Endothelial cell of umbilical vein (primary cell): Measurements from ENCODE around the gene EFCAB8. TPM values are rescaled to one million over a fixed set of nuclear protein-coding genes. Genes with fewer than 3 reads are reported as not detected.

Source experiments
- BruUV-seq: library from RNA; stranded (reverse); fragments of 400-500 nt; replicated peaks from 2 replicates; lab custom pipeline; 2021; lab: Mats Ljungman, UMichigan
- CTCF ChIA-PET: fragments of 300-600, 350-600 bp; sonication (Branson Sonifier 250); formaldehyde crosslinking; loops from one replicate; lab custom pipeline; 2021; ENCODE audit warnings: antibody characterized with exemption, inconsistent platforms; lab: Charles Lee
- POLR2A ChIA-PET: fragments of 300-600, 350-600 bp; sonication (Branson Sonifier 250); formaldehyde crosslinking; loops from one replicate; lab custom pipeline; 2021; ENCODE audit warnings: antibody characterized with exemption, inconsistent platforms; lab: Charles Lee
- DNase-seq: peaks from one replicate; pipeline ENCODE4 v3.0.0-alpha.2; 2011; ENCODE audit warnings: low read depth, low spot score
- FAIRE-seq: peaks from 2 replicates; lab custom pipeline; 2011; peaks lifted over from hg19 to GRCh38; lab: Jason Lieb, UNC
- H2AFZ ChIP-seq: 2 replicates; pipeline ENCODE4 v1.6.0; 2012; ENCODE audit warnings: low read depth, low read length, control low read depth, inconsistent platforms
- H3K27ac ChIP-seq: 2 replicates; pipeline ENCODE4 v1.5.1; 2011; ENCODE audit warnings: low read depth, mild to moderate bottlenecking, control low read depth, low read length, moderate library complexity; ENCODE audit not compliant: insufficient read depth
- H3K27me3 ChIP-seq, 2 experiments: 2 replicates each; pipeline versions ENCODE4 v1.6.0 to v1.6.1; 2011; ENCODE audit warnings: low read length in 2 of 2, mixed read lengths in 1 of 2; ENCODE audit not compliant: control insufficient read depth in 2 of 2, insufficient read depth in 2 of 2
- H3K36me3 ChIP-seq, 2 experiments: 2 replicates in 1 of 2; 3 replicates in 1 of 2; pipeline ENCODE4 v1.5.1; 2011; ENCODE audit warnings: low read length in 2 of 2, mild to moderate bottlenecking in 1 of 2, moderate library complexity in 1 of 2; ENCODE audit not compliant: control insufficient read depth in 2 of 2, insufficient read depth in 2 of 2; ENCODE audit errors: extremely low read depth in 1 of 2
- H3K4me1 ChIP-seq: 3 replicates; pipeline ENCODE4 v1.5.1; 2011; ENCODE audit warnings: mild to moderate bottlenecking, low read length; ENCODE audit not compliant: control insufficient read depth, insufficient read depth; ENCODE audit errors: extremely low read depth
- H3K4me2 ChIP-seq: 2 replicates; pipeline ENCODE4 v1.6.1; 2011; ENCODE audit warnings: low read length, control low read depth, mixed read lengths; ENCODE audit not compliant: insufficient read depth
- H3K4me3 ChIP-seq, 3 experiments: fragments of 200-600 bp in 1 of 3; sonication (generic), shearing (Covaris generic) in 1 of 3; replicated peaks in 1 of 3; 2 replicates each; pipeline ENCODE4 v1.5.1; 2011 to 2016; ENCODE audit warnings: control low read depth in 3 of 3, low read length in 3 of 3, mild to moderate bottlenecking in 2 of 3, inconsistent platforms in 1 of 3, low read depth in 1 of 3, moderate library complexity in 1 of 3; ENCODE audit not compliant: insufficient read depth in 1 of 3
- H3K79me2 ChIP-seq: 2 replicates; pipeline ENCODE4 v1.6.0; 2012; ENCODE audit warnings: low read length, inconsistent platforms; ENCODE audit not compliant: control insufficient read depth, insufficient read depth
- H3K9ac ChIP-seq: replicated peaks from 2 replicates; pipeline ENCODE3; 2011; ENCODE audit warnings: low read length, control low read depth; ENCODE audit not compliant: insufficient read depth; ENCODE audit errors: extremely low read depth
- H3K9me1 ChIP-seq: replicated peaks from 3 replicates; pipeline ENCODE4 v1.6.0; 2011; ENCODE audit warnings: mild to moderate bottlenecking, low read length; ENCODE audit not compliant: control insufficient read depth, insufficient read depth; ENCODE audit errors: extremely low read depth
- H3K9me3 ChIP-seq: replicated peaks from 2 replicates; pipeline ENCODE4 v1.5.1; 2012; ENCODE audit warnings: low read length, inconsistent platforms; ENCODE audit not compliant: control insufficient read depth, insufficient read depth
- H4K20me1 ChIP-seq: replicated peaks from 2 replicates; pipeline ENCODE3; 2011; ENCODE audit warnings: mild to moderate bottlenecking, low read length; ENCODE audit not compliant: control insufficient read depth, insufficient read depth; ENCODE audit errors: extremely low read depth
- CTCF ChIP-seq, 2 donors: IDR thresholded peaks; 1 replicate in 1 of 2; 2 replicates in 1 of 2; pipeline ENCODE4 v1.5.1; 2011; ENCODE audit warnings: low read length in 2 of 2, mild to moderate bottlenecking in 2 of 2, moderate library complexity in 2 of 2, control low read depth in 1 of 2, inconsistent platforms in 1 of 2, low read depth in 1 of 2; ENCODE audit not compliant: insufficient read depth in 1 of 2; ENCODE audit errors: extremely low read depth in 1 of 2
- EZH2 ChIP-seq: IDR thresholded peaks from 2 replicates; pipeline ENCODE4 v1.6.1; 2012; ENCODE audit warnings: borderline replicate concordance, low read depth, mild to moderate bottlenecking, moderate library complexity, low read length, inconsistent platforms; ENCODE audit not compliant: severe bottlenecking
- FOS ChIP-seq: IDR thresholded peaks from 2 replicates; pipeline ENCODE4 v1.6.1; 2011; ENCODE audit warnings: mild to moderate bottlenecking, low read length, moderate library complexity, borderline replicate concordance; ENCODE audit not compliant: insufficient read depth
- GATA2 ChIP-seq: IDR thresholded peaks from 2 replicates; pipeline ENCODE4 v1.7.0; 2011; ENCODE audit warnings: low read depth, mild to moderate bottlenecking, moderate library complexity, mixed read lengths, low read length; ENCODE audit not compliant: insufficient read length, insufficient read depth
- JUN ChIP-seq: IDR thresholded peaks from 2 replicates; pipeline ENCODE4 v1.6.1; 2011; ENCODE audit warnings: borderline replicate concordance, low read depth; ENCODE audit not compliant: insufficient read length, insufficient read depth
- MAX ChIP-seq: IDR thresholded peaks from 2 replicates; pipeline ENCODE4 v1.6.1; 2011; ENCODE audit not compliant: insufficient read depth, insufficient read length
- MYC ChIP-seq: IDR thresholded peaks from one replicate; pipeline ENCODE4 v1.6.1; 2011; ENCODE audit warnings: mild to moderate bottlenecking, low read depth, low read length
- POLR2A ChIP-seq: IDR thresholded peaks from 2 replicates; pipeline ENCODE4 v1.6.1; 2012; ENCODE audit warnings: low read depth, mild to moderate bottlenecking, control low read depth, low read length
- POLR2AphosphoS5 ChIP-seq: IDR thresholded peaks from 2 replicates; pipeline ENCODE4 v1.6.1; 2012; ENCODE audit warnings: low read depth, mild to moderate bottlenecking, control low read depth, low read length, moderate library complexity; ENCODE audit not compliant: insufficient read depth
- dilution Hi-C: fragments of 300-500 bp; cut with MboI; formaldehyde crosslinking; loops from one replicate; pipeline ENCODE4 v1.15.0; 2019; ENCODE audit warnings: low sequenced_read_pairs; ENCODE audit not compliant: extremely low pct_ligation_motif_present
- intact Hi-C: fragments of 100-400 bp; cut with micrococcal nuclease; formaldehyde crosslinking; loops from one replicate; pipeline ENCODE4 v1.10.0; 2022
- polyA plus RNA-seq, 4 experiments: library from polyadenylated mRNA; depleted of rRNA in 3 of 4; stranded (reverse) in 3 of 4; unstranded in 1 of 4; fragments of >200 nt; gene quantifications; 2 replicates each; pipeline versions ENCODE4 v1.2.1 to v1.2.3, GENCODE V29; 2011 to 2012; ENCODE audit warnings: missing spikeins in 1 of 4
- total RNA-seq: library from RNA; stranded (reverse); gene quantifications from 2 replicates; pipeline ENCODE4 v1.2.3, GENCODE V29; 2021

Gene EFCAB8
- total and polyA plus RNA-seq, 2 donors (not counting 3 experiments of a cell fraction or from before 2014, with no cell fraction given), result 0.01 to 0.31 TPM

GRCh38 chr20:32999603-33000250, 141.0 kb downstream of the EFCAB8 start:
- no TSS peak for BruUV-seq
- dilution Hi-C loops (no loop called here), intact Hi-C loops (no loop called here)
- no peaks in the 10 kb centered on the region for H4K20me1 ChIP-seq
- no peaks in the 10 kb centered on the region for H3K9me1 ChIP-seq
- H2AFZ ChIP-seq, result no peak overlapping the region
- no peaks in the 10 kb centered on the region for H3K4me1 ChIP-seq
- H3K36me3 ChIP-seq, result no peaks in the 10 kb centered on the region
- H3K27me3 ChIP-seq, result no peaks in the 10 kb centered on the region
- no peak for TF ChIP-seq CTCF (IDR thresholded peaks at IDR 0.05; ENCODE audit: extremely low read depth in 1 of 2, insufficient read depth in 1 of 2, low read depth in 1 of 2, low read length in 2 of 2)
- TF ChIP-seq MAX, result no peak
- TF ChIP-seq FOS, result no peak
- no peak for TF ChIP-seq EZH2
- no peak for TF ChIP-seq MYC
- no peak for TF ChIP-seq JUN
- no peak for TF ChIP-seq POLR2AphosphoS5
- no peak for TF ChIP-seq GATA2
- TF ChIP-seq POLR2A, result no peak
- no peak overlapping the region for H3K4me2 ChIP-seq
- H3K79me2 ChIP-seq, result no peaks in the 10 kb centered on the region
- POLR2A ChIA-PET, result no interaction called here
- H3K9ac ChIP-seq, result no peak overlapping the region
- H3K9me3 ChIP-seq, result no peaks in the 10 kb centered on the region
- H3K27ac ChIP-seq, result no peak overlapping the region
- FAIRE-seq (no peak), DNase-seq (no peak)
- H3K4me3 ChIP-seq, result no peak overlapping the region
- CTCF ChIA-PET, result no interaction called here
